GM12878 (cell line): ENCODE results near the gene TPGS1. TPM values are rescaled to one million over a fixed set of nuclear protein-coding genes. Genes with fewer than 3 reads are reported as not detected.
A peak's percentile ranks its signal among the peaks of the same experiment; 100 is the strongest.

ENCODE experiments used
- BCL11A ChIP-seq: IDR thresholded peaks from 2 replicates; pipeline ENCODE4 v1.6.1; 2011; ENCODE audit warnings: low read depth, low read length
- CBX3 ChIP-seq: fragments of 200-600 bp; sonication (generic); IDR thresholded peaks from 2 replicates; pipeline ENCODE4 v1.6.1; 2016; ENCODE audit warnings: low read depth, borderline replicate concordance
- CHD4 ChIP-seq: fragments of 200-600 bp; sonication (generic); IDR thresholded peaks from 2 replicates; pipeline ENCODE4 v1.6.1; 2016; ENCODE audit warnings: mild to moderate bottlenecking
- E2F4 ChIP-seq: IDR thresholded peaks from 2 replicates; pipeline ENCODE4 v1.6.1; 2012; ENCODE audit warnings: low read depth, low read length, improper control_type of control experiment
- ELK1 ChIP-seq: IDR thresholded peaks from 2 replicates; pipeline ENCODE4 v1.6.1; 2012; ENCODE audit warnings: low read depth, low read length, improper control_type of control experiment
- ESRRA ChIP-seq: IDR thresholded peaks from 2 replicates; pipeline ENCODE4 v1.6.1; 2012; ENCODE audit warnings: mild to moderate bottlenecking, low read length, improper control_type of control experiment
- GABPA ChIP-seq: IDR thresholded peaks from 2 replicates; pipeline ENCODE4 v1.6.1; 2014; ENCODE audit warnings: antibody characterized with exemption, low read depth, mild to moderate bottlenecking, inconsistent platforms
- KAT2A ChIP-seq: conservative IDR thresholded peaks from 2 replicates; pipeline ENCODE4 v1.6.1; 2011; ENCODE audit warnings: low read depth, low read length; ENCODE audit not compliant: control insufficient read depth
- KLF5 ChIP-seq: fragments of 450-650 bp; IDR thresholded peaks from 2 replicates; pipeline ENCODE4 v1.6.1; 2014; ENCODE audit warnings: mild to moderate bottlenecking; ENCODE audit not compliant: partially characterized antibody
- MTA3 ChIP-seq: IDR thresholded peaks from 2 replicates; pipeline ENCODE4 v1.6.1; 2012; ENCODE audit warnings: low read length, inconsistent platforms, borderline replicate concordance
- NR2C1 ChIP-seq: fragments of 450-650 bp; IDR thresholded peaks from 2 replicates; pipeline ENCODE4 v1.6.1; 2017; ENCODE audit warnings: antibody characterized with exemption, mild to moderate bottlenecking, moderate library complexity
- PAX8 ChIP-seq: fragments of 450-650 bp; IDR thresholded peaks from 2 replicates; pipeline ENCODE4 v1.6.1; 2017; ENCODE audit warnings: mild to moderate bottlenecking, moderate library complexity
- PKNOX1 ChIP-seq: fragments of 450-650 bp; IDR thresholded peaks from 2 replicates; pipeline ENCODE4 v1.6.1; 2016; ENCODE audit warnings: mild to moderate bottlenecking
- POU2F2 ChIP-seq: IDR thresholded peaks from 3 replicates; pipeline ENCODE4 v1.6.1; 2011; ENCODE audit warnings: low read depth, mild to moderate bottlenecking, low read length, borderline replicate concordance
- PRDM15 ChIP-seq: fragments of 450-650 bp; formaldehyde crosslinking; IDR thresholded peaks from 2 replicates; pipeline ENCODE4 v1.4.0; 2020; ENCODE audit warnings: mild to moderate bottlenecking, moderate library complexity
- RB1 ChIP-seq: fragments of 450-650 bp; formaldehyde crosslinking; IDR thresholded peaks from 2 replicates; pipeline ENCODE4 v1.6.1; 2017; ENCODE audit warnings: mild to moderate bottlenecking, borderline replicate concordance
- RCOR1 ChIP-seq: conservative IDR thresholded peaks from 2 replicates; pipeline ENCODE4 v1.6.1; 2012; ENCODE audit warnings: low read depth, low read length, improper control_type of control experiment
- SMARCA5 ChIP-seq: fragments of 450-650 bp; IDR thresholded peaks from 2 replicates; pipeline ENCODE4 v1.6.1; 2017; ENCODE audit warnings: mild to moderate bottlenecking
- STAT1 ChIP-seq: fragments of 450-650 bp; conservative IDR thresholded peaks from 2 replicates; pipeline ENCODE4 v1.6.1; 2014; ENCODE audit warnings: antibody characterized with exemption, mild to moderate bottlenecking
- TARDBP ChIP-seq: IDR thresholded peaks from 2 replicates; pipeline ENCODE4 v1.6.1; 2016; ENCODE audit warnings: borderline replicate concordance
- YBX1 ChIP-seq: fragments of 450-650 bp; IDR thresholded peaks from 2 replicates; pipeline ENCODE4 v1.6.1; 2016; ENCODE audit warnings: antibody characterized with exemption
- YY1 ChIP-seq: IDR thresholded peaks from 2 replicates; pipeline ENCODE4 v1.6.1; 2011; ENCODE audit warnings: low read depth, mild to moderate bottlenecking, low read length
- ZBTB33 ChIP-seq: fragments of 450-650 bp; IDR thresholded peaks from 2 replicates; pipeline ENCODE4 v1.6.1; 2017; ENCODE audit warnings: mild to moderate bottlenecking
- ZSCAN29 ChIP-seq: fragments of 450-650 bp; IDR thresholded peaks from 2 replicates; pipeline ENCODE4 v1.6.1; 2017; ENCODE audit warnings: mild to moderate bottlenecking, moderate library complexity
- polyA plus RNA-seq, 11 experiments: library from polyadenylated mRNA; depleted of rRNA in 4 of 11; unstranded in 6 of 11; stranded (reverse) in 5 of 11; fragments of >200 nt; fragmentation: Nextera tagmentation in 4 of 11; fragmentation: Illumina TruSeq in 1 of 11; extraction: Ambion mirVana in 4 of 11; extraction: Trizol in 1 of 11; gene quantifications; 1 replicate in 1 of 11; 2 replicates in 10 of 11; pipeline versions ENCODE4 v1.2.1 to v1.2.3, GENCODE V29; 2011 to 2016; ENCODE audit warnings: inconsistent platforms in 2 of 11, missing spikeins in 2 of 11, low read depth in 1 of 11
- total RNA-seq, 4 experiments: library from RNA; depleted of rRNA in 3 of 4; stranded (reverse); fragments of >200 nt in 3 of 4; fragmentation: Illumina TruSeq in 1 of 4; extraction: Trizol in 1 of 4; gene quantifications; 2 replicates each; pipeline versions ENCODE4 v1.2.1 to v1.2.3, GENCODE V29; 2013 to 2021

The TPGS1 gene
- total and polyA plus RNA-seq, 10 of the 15 experiments (the other 5 are each of a cell fraction or from before 2014, with no cell fraction given): 0.24 to 24.7 (median 7.7) TPM; not detected in 2

- TF ChIP-seq KLF5: no peak
- TF ChIP-seq TARDBP: no peak
- no peak for TF ChIP-seq PRDM15 (CRISPR knock-in tag)
- peak; percentile 37; the same call in 1 of the 2 replicates for TF ChIP-seq NR2C1
- no peak for TF ChIP-seq CBX3
- no peak for TF ChIP-seq PAX8
- TF ChIP-seq ZSCAN29: no peak
- no peak for TF ChIP-seq POU2F2
- no peak for TF ChIP-seq ESRRA
- TF ChIP-seq RB1: peak; percentile 73
- no peak for TF ChIP-seq PKNOX1
- no peak for TF ChIP-seq MTA3
- no peak for TF ChIP-seq KAT2A
- no peak for TF ChIP-seq BCL11A
- 0 out of 2 replicates have a peak, but pooled peaks have one; percentile 29 for TF ChIP-seq STAT1
- TF ChIP-seq GABPA: no peak
- TF ChIP-seq SMARCA5: no peak
- no peak for TF ChIP-seq E2F4
- no peak for TF ChIP-seq CHD4
- no peak for TF ChIP-seq ELK1
- no peak for TF ChIP-seq RCOR1
- no peak; the same call in 1 of the 2 replicates for TF ChIP-seq YY1
- TF ChIP-seq ZBTB33: no peak
- TF ChIP-seq YBX1: no peak
Observed at GRCh38 chr19:531009-531752, 23.9 kb downstream of the TPGS1 start (continued).
